ENCODE measurements around the gene FBXW4. TPM values are rescaled to one million over a fixed set of nuclear protein-coding genes. Genes with fewer than 3 reads are reported as not detected.

The FBXW4 gene
- total and polyA plus RNA-seq, 8 donors, result 36.6 to 95.3 (median 42.6) TPM

GRCh38 chr10:101675115-101675514 lies 19.9 kb downstream of the FBXW4 start:
- H3K27me3 ChIP-seq, result no peaks in the 10 kb centered on the region
- peaks cover 31 to 72% (median 65%) of the 10 kb centered on the region in 4 donors for H3K36me3 ChIP-seq
- no peak overlapping the region for H3K4me3 ChIP-seq
- H3K27ac ChIP-seq, result no peak overlapping the region
- 86 to 94% (median 91%) methylated on average over 2 of the region's 2 CpGs for WGBS, 5 donors
- no peak for TF ChIP-seq POLR2AphosphoS5 (IDR thresholded peaks at IDR 0.05)
- TF ChIP-seq POLR2A (IDR thresholded peaks at IDR 0.05), result no peak
- TF ChIP-seq, protein P1, sequence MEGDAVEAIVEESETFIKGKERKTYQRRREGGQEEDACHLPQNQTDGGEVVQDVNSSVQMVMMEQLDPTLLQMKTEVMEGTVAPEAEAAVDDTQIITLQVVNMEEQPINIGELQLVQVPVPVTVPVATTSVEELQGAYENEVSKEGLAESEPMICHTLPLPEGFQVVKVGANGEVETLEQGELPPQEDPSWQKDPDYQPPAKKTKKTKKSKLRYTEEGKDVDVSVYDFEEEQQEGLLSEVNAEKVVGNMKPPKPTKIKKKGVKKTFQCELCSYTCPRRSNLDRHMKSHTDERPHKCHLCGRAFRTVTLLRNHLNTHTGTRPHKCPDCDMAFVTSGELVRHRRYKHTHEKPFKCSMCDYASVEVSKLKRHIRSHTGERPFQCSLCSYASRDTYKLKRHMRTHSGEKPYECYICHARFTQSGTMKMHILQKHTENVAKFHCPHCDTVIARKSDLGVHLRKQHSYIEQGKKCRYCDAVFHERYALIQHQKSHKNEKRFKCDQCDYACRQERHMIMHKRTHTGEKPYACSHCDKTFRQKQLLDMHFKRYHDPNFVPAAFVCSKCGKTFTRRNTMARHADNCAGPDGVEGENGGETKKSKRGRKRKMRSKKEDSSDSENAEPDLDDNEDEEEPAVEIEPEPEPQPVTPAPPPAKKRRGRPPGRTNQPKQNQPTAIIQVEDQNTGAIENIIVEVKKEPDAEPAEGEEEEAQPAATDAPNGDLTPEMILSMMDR (IDR thresholded peaks at IDR 0.05), result no peak
- no peak for TF ChIP-seq EP300 (IDR thresholded peaks at IDR 0.05)
- intact Hi-C loops (cut with DNase I; ENCODE audit: low total_unique reads), result no loop called here
- DNase-seq, result no peak
- no peaks in the 10 kb centered on the region for H3K9me3 ChIP-seq
- peaks cover 0 to 15% (median 3%) of the 10 kb centered on the region in 4 donors for H3K4me1 ChIP-seq

GRCh38 chr10:101672536-101672935 lies 22.4 kb downstream of the FBXW4 start:
- no peaks in the 10 kb centered on the region for H3K9me3 ChIP-seq
- no peak for DNase-seq
- intact Hi-C loops (cut with DNase I; ENCODE audit: low total_unique reads), result no loop called here
- 83 to 91% (median 89%) methylated on average over 6 of the region's 6 CpGs for WGBS, 5 donors
- H3K4me1 ChIP-seq, result no peaks in the 10 kb centered on the region
- H3K27me3 ChIP-seq, result no peaks in the 10 kb centered on the region
- no peak overlapping the region for H3K4me3 ChIP-seq
- H3K27ac ChIP-seq, result no peak overlapping the region
- no peak for TF ChIP-seq POLR2A (IDR thresholded peaks at IDR 0.05)
- no peak for TF ChIP-seq POLR2AphosphoS5 (IDR thresholded peaks at IDR 0.05)
- no peak for TF ChIP-seq EP300 (IDR thresholded peaks at IDR 0.05)
- TF ChIP-seq, protein P1 (IDR thresholded peaks at IDR 0.05), result no peak
- peaks cover 47 to 97% (median 90%) of the 10 kb centered on the region in 4 donors for H3K36me3 ChIP-seq

DNA sequence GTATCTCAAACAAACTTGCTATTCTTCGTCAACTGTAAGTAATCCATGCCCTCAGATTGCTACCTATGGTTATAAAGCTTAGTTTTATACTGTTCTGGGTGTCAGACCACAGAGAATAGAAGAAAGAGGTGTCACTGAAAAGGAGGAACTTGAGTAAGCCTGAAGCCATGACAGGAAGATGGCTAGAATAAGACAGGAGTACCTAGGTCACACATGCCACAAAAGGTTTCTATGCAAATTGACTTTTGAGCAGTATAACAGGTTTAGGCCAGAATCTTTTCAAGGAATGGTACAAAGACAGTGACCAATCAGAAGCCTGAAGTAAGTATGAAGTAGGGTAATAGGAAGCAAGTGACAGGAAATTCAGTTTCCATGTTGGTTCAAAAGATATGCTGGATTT lies 23.5 kb downstream of the FBXW4 start:
- Histone ChIP-seq H3K27ac (no peak overlapping the region), H3K27me3 (no peaks in the 10 kb centered on the region), H3K36me3 (peaks cover 51 to 100% (median 95%) of the 10 kb centered on the region in 4 donors), H3K4me3 (no peak overlapping the region), H3K9me3 (no peaks in the 10 kb centered on the region), H3K4me1 (no peaks in the 10 kb centered on the region)
- 97 to 100% (median 99%) methylated on average over 1 of the region's 1 CpG for WGBS, 5 donors
- TF ChIP-seq POLR2AphosphoS5 (IDR thresholded peaks at IDR 0.05) (no peak), EP300 (IDR thresholded peaks at IDR 0.05) (no peak), POLR2A (IDR thresholded peaks at IDR 0.05) (no peak)
- TF ChIP-seq, protein P1 (IDR thresholded peaks at IDR 0.05), result no peak
- DNase-seq, result no peak
- intact Hi-C loops (cut with DNase I; ENCODE audit: low total_unique reads), result no loop called here

DNA sequence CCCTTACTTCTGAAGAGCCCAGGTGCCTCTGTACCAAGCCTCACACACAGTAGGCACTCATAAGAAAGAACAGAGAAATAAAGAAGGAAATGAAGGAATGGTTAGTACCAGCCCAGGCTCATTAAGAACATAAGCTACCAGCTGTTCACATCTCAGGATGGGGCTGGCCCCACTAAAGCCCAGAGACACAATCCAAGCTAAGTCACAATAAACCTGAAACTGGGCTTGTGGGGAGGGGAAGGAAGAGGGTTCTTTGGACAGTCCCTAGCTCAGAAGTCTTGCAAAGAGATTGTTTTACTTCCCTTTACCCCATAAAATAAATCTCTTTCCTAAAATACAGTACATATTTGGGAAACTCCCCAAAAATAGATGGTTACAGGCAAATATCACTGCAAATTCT lies 24.3 kb downstream of the FBXW4 start:
- intact Hi-C loops (cut with DNase I; ENCODE audit: low total_unique reads), result no loop called here
- Histone ChIP-seq H3K36me3 (peaks cover 58 to 100% (median 99%) of the 10 kb centered on the region in 4 donors), H3K4me1 (no peaks in the 10 kb centered on the region), H3K4me3 (no peak overlapping the region), H3K27ac (no peak overlapping the region), H3K27me3 (no peaks in the 10 kb centered on the region), H3K9me3 (no peaks in the 10 kb centered on the region)
- TF ChIP-seq, protein P1 (IDR thresholded peaks at IDR 0.05), result no peak
- TF ChIP-seq POLR2AphosphoS5 (IDR thresholded peaks at IDR 0.05) (no peak), POLR2A (IDR thresholded peaks at IDR 0.05) (no peak), EP300 (IDR thresholded peaks at IDR 0.05) (no peak)
- DNase-seq, result no peak

All from stomach (tissue), 9 donors.